ENCODE results near the gene GPAT2.
"Not testable (repeated sequence)": the region's sequence is repeated elsewhere in the genome, so short reads cannot be mapped to it uniquely, and the experiment has no call there.

The GPAT2 gene, protein sequence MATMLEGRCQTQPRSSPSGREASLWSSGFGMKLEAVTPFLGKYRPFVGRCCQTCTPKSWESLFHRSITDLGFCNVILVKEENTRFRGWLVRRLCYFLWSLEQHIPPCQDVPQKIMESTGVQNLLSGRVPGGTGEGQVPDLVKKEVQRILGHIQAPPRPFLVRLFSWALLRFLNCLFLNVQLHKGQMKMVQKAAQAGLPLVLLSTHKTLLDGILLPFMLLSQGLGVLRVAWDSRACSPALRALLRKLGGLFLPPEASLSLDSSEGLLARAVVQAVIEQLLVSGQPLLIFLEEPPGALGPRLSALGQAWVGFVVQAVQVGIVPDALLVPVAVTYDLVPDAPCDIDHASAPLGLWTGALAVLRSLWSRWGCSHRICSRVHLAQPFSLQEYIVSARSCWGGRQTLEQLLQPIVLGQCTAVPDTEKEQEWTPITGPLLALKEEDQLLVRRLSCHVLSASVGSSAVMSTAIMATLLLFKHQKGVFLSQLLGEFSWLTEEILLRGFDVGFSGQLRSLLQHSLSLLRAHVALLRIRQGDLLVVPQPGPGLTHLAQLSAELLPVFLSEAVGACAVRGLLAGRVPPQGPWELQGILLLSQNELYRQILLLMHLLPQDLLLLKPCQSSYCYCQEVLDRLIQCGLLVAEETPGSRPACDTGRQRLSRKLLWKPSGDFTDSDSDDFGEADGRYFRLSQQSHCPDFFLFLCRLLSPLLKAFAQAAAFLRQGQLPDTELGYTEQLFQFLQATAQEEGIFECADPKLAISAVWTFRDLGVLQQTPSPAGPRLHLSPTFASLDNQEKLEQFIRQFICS

DNA sequence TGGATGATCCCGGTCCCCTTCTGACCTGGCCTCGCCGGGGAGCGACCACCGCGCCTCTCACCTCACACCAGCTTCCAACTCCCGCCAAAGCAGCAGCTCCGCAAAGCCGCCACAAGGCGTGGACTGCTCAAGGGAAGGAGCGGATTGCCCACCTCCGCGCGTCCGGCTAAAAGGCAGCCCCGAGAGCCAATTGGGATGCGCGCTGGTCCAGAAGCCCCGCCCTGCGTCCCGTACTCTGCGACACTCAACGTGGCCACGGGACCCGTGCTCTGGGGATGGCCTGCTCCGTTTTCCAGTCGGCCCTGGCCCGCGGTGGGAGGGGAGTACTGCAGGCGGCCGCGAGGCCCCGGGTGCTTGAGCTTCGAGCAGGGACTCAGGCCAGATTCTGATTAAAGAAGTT lies at the start of gene GPAT2:
GPAT2 (minus strand) TSS at position 125 of the 400 bp plus-strand sequence. CDS start 2,557 bp downstream, outside the sequence.
- FAIRE-seq: not testable (repeated sequence)

DNA sequence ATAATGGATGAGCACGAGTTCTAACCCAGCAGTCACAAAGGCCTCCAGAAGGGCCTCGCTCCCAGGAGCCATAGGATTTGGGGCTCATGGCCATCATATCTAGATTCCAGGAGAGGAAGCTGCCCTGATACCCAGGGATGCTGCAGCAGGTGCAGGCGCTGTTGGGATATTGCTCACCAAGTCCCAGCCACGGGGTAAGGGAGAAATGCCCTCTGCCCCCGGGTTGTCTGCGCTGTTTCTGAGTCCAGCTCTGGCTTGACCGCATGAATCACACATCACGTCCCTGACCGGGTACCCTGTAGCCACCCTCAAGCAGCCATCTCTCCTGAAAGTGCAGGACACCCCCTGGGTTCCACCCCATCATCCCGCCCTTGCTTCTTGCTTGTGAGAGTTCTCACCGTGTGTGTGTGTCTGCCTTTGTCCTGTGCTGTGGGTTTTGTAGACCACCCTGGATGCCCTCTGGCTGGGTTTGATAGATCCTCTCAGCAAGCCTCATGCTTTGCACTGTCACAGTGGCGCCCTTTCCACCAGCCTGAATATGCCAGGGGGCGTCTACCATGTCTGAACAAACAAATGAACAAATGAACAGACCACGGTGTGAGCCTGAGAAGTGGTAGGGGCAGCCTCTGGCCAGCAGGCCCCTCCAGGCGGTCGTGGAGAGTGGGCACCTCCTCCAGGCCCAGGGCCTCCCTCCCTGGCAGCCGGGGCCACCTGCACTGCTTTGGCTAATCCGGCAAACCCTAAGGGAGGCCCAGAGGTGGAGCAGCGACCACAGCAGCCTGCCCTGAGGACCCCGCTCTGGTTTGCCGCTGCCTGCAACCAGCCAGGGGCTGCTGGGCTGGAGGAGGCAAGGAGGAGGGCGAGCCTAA lies 49.5 kb upstream of the GPAT2 start:
- no peak for FAIRE-seq

DNA sequence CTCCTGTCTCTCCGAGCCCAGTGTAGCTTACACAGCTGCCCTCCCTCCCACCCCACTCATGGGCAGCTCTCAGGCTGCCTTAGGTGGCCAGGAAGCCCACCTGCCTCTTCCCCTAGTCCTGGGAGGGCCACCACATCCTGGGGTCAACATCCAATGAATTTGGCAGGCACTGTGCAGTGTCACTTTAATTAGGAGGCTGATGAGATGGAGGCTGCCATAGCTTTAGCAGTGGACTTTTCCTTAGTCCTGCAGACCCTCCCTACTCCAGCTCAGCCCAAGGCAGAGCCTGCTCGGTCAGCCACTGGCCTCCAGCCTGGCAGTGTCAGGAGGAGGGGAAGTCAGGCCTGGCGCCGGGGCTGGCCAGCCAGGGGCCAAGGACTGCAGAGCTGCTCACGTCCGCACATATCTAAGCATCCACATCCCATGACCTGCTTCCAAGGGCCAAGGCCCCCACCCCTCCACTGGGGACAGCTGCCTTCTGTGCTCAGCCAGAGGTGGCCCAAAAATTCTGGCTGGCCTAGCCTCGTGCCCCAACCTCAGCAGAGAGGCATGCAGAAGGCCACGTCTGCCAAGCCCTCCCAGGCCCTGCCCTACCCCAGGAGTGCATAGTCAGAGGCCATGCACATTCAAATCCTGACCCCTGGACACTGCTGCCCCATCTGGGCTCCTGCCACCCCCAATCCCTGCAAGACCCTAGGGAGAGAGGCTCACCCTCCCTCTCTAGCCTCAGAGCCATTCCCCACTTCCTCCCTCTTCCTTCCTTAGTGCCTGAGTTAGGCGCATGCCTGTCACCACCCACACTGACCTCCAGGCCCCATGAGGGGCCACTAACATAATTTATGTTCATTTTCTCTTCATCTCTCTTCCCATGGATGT lies 48.6 kb upstream of the GPAT2 start:
- FAIRE-seq: no peak

DNA sequence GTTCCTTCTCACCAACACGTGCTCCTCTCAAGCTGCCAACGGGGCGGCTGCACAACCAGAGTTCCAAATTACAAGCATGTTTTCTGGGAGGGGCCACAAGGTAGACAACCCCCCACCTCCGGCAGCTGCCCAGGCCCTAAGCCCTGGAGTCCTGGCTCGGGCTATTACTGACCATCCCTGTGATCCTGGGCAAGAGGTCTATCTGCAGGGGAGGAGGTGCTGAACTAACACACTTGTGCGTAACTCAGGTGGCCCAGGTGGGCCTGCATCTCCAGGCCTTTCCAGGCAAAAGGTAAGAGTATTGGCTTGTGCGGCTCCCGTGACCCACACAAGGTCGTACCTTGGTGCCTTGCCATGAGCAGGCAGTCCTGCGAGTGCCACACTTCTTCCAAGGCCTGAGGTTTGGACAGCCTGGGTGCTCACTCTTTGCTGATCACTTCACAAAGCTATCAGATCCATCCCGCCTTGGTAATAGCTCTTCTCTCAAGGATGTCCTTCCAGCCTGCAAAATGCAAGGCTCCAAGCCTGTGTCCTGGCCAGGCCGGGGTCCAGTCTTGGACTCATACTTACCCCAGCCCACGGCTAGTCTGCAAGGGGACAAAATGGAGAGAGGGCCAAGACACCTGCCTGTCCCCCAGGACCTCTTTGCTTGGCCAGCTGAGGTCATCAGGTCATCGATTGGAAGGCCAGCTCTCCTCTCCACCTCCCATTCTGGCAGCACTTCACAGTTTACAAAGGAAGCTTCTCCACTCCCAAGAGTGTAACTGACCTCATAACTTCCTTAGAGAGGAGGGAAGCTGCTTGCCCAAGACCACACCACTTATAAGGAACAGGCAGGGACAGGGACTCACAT lies 47.7 kb upstream of the GPAT2 start:
- FAIRE-seq: no peak

DNA sequence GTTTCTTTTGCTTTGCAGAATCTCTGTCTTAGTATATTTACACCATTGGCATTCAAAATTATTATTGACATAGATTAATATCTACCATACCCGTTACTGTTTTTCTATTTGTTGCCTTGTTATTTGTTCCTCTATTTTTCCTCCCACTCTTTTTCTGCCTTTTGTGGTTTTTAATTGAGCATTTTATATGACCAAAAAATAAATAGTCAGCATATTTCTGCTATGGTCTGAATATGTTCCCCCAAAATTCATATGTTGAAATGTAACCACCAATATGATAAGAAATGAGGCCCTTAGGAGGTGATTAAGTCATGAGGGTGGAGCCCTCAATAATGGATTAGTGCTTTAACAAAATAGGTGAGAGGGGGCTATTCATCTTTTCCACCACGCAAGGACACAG lies 46.3 kb upstream of the GPAT2 start:
- FAIRE-seq: no peak

DNA sequence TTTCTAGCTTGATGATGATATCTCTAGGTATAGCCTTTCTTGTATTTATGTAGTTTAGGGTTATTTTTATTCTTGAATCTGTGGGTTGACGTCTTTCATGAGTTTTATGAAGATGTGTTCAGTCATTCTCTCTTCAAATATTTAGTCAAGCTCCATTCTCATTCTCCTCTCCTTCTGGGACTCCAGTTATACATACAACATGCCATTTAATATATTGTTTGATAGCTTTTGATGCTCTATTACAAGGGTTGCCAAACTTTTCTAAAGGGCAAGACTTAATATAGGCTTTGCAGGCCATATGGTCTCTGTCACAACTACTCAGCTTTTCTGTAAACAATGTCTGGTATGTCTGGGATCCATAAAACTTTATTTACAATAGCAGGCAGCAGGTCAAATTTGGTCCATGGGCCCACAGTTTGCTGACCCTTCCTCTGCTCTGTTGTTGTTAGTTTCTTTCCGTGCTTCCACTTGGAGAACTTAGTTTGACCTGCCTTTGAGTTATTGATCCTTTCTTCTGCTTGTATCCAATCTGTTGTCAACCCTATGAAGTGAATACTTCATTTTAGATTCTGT lies 40.6 kb upstream of the GPAT2 start:
- no peak for FAIRE-seq

DNA sequence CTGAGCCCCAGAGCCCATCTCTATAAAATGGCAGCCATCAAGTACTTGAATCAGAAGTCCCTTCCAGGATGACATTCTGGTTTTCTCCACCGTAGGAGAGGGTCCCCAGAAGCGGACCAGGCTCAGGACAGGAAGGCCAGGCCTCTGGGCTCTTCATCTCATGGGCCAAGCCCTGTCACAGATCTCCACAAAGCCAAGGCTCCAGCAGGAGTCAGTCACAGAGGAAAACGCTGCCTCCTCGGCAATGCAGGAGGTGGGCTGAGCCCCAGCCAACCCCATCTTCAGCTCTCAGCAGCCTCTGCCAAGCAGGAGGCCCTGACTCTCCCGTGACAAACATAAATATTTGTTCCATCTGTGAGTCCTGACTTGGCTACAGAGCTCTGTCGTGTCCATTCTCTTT lies 39.4 kb upstream of the GPAT2 start:
- FAIRE-seq: no peak

DNA sequence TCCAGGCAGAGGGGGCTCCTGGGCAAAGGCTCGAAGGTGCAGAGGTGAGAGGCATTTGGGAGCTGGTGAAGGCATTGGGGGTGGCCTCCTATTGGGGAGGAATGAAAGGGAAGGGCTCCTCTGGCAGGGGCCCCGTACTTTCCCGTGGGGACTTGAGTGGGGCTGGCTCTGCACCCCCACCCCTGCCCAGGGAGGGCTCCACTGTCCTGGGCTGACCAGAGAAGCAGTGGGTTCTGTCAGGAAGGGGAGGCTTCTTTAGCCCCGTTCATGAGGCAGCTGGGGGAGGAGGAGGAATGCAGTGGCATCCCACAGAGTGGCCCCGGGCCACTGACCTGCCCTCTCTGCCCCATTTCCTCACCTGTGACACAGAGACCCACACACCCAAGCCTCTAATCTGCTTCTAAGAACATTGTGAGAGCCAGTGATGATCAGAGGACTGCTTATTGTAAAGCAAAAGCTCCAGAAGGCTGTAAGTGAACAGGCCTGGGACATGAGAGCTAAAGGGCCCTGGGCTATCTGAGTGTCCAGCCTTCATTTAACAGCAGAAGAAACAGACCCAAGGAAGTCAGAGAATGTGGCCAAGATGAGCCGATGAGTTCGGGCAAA lies 38.6 kb upstream of the GPAT2 start:
- FAIRE-seq: no peak

DNA sequence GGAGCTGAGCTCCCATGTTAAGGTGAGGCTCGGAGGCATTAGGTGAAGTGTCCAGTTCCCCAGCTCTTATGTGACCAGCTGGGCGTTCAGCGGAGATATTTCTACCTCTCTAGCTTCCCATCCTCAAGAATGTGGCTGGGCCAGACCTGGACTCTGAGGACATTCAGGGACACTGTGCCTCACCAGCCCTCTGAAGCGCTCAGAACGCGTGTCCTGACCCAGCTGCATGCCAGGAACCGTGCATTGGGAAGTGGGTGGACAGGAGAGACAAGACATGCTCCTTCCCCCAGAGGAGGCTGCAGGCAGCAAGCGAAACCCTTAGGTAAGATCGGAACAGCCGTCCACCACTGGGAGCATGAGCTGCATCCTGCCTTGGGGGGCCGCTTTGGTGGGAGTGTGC lies 38.0 kb upstream of the GPAT2 start:
- FAIRE-seq: no peak

DNA sequence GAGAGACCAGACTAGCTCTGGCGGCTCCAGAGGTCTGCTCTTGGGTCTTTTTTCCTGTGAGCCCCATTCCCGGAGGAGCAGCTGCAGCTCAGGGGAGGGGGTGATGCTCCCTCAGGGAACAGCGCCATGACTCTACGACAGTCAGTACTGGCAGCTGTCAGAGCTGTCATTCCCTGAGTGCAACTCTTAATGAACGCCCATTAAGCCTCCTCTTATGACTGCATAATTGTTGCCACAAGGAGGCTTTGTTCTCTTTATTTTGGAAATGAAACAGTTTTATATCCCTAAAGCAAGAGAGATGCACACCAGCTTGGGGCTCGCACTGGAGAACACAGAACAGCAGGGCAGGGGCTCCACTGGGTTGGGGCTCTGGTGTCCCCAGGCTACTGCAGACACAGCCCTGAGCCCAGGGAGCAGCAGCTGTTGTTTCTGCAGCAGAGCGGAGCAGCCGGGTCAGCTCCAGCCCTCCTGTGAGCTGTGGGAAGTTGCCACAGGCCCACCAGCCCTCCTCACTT lies 37.3 kb upstream of the GPAT2 start:
- not testable (repeated sequence) for FAIRE-seq

DNA sequence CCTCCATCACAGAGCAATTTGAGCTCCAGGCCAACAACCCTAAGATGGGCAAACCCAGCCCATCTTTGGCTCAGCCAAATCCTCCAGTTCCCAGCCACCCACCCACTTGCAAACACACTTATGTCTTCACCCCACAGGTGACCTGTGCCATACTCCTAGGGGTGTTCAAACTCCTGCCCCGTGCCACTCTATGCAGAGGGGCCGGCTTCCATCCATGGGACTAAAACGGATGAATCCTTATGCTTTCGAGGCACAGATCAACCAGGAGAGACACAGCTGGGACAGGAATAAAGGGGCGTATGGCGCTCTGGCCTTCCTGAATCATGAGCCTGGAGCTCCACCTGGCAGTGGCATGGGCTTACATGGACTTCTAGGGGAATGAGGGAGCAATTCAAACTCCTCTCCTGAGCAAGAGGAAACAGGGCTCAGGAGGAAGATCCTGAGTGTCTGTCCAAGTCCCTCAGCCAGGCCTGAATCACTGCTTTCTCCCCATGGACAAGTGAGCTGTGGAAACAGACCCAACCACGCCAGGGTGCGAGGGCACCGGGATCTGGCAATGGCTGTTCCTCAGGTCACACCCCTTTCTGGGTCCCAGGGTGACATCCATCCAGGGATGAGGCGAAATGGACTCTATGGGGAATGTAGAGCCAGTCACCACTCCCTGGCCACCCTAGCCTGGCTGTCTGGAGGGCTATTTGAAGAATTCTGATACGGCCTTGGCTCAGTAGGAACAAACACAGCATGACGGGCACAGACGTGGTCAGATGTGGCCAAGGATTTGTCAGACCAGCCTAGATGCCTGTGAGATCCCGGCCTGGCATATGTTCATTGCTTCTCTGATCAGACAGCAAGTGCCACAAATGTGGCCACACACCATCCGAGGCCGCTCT lies 36.6 kb upstream of the GPAT2 start:
- FAIRE-seq: not testable (repeated sequence)

DNA sequence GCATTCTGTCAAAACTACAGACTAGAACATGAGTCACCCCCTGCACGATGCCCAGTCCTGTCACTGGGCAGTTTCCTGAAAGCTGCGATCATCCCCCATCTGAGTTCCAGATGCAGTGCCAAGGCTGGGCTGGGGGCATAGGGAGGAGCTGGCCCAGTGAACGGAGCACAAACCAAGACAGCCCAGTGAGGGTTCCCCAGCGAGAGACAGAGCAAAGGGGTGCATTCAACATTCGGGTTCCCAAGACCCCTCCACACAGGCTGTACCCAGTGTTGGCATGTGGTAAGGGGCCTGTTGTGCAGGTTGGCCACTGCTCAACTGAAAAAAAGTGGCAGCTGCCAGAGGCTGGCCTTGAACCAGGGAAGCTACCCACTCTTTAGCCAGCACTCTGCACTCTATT lies 35.6 kb upstream of the GPAT2 start:
- FAIRE-seq: not testable (repeated sequence)

DNA sequence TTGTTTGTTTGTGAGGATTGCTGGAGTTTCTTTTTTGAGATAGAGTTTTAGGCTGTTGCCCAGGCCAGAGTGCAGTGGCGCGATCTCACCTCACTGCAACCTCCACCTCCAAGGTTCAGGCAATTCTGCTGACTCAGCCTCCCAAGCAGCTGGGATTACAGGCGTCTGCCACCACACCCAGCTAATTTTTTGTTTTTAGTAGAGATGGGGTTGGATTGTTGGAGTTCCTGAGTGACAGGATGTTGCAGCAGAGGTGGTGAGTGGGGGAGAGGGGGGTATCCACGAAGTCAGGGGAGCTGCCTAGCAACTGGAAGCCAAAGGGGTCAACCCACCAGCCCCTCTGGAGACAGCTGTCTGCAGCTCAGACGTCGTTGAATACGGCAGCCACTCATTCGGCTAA lies 35.2 kb upstream of the GPAT2 start:
- not testable (repeated sequence) for FAIRE-seq

DNA sequence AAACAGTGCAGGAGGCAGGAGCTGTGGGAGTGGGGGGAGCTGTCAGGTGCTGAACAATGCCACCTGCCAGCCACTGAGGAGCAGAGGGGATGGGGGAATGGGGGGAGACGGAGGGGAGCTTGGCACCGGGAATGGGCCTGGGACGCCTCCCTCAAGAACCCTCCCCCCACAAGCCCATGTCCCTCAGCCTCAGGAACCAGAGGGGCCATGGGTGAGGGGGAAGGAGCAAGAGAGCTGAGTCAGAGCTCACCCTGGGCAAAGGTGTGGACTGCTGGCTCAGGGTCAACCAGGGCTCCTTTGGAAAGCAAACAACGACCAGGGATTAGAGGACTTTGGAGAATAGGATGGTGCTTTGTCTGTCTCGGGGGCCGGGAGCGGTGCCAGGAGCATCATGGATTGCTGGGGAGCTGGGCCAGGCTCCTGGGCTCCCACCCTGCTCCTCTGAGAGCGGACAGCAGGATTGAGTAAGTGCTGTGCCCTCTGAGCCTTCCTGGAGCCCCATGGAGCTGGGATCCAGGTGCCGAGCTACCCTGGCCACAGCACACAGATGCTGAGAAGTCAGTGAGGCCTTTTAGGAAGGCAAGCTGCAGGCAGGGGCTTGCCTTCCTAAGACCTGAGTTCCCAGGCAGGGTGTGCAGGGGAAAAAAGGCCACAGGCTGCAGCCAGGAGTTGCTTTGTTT lies 33.3 kb upstream of the GPAT2 start:
- not testable (repeated sequence) for FAIRE-seq

DNA sequence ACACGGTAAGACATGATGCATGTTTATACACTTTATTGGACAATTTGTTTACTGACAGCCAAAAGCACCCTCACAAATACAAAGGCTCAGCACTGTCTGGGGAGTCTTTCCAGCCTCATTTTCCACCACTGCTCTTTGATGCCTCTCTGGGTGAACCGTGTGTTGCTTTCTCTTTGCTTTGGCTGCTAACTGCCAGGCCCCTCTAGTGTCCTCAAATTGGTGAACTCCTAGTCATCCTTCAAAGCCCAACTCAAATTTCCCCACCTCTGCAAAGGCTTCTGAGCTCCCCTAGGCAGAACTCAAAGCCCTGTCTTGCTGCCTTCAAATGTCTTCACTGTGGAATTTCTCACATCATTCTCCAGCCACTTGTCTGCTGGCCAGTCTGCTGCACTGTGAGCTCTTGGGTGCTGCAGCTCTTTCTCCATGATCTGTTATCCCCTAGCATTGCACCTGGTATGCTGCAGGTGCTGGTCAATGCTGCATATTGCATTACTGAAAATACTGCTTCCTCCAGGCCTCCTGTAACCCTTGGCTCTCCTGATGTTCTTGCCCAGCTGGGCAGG lies 32.5 kb upstream of the GPAT2 start:
- not testable (repeated sequence) for FAIRE-seq

DNA sequence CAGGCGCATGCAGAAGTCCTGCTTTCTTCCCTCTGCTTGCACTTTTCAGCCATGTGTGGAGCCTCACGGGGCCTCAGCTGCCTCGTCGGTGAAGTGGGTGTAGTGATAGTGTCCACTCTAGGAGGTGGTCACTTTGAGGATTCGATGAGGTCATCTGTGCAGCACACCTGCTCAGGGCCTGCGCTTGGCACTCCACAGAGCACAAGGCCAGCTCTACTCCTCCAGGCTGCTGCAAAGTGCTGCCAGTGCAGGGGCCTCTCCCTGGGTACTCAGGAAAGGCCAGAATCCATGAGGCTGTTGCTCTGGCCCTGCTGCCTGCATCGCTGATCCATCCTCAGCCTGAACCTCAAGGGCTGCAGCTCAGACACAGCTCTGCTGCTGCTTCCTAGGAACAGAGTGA lies 31.8 kb upstream of the GPAT2 start:
- not testable (repeated sequence) for FAIRE-seq

DNA sequence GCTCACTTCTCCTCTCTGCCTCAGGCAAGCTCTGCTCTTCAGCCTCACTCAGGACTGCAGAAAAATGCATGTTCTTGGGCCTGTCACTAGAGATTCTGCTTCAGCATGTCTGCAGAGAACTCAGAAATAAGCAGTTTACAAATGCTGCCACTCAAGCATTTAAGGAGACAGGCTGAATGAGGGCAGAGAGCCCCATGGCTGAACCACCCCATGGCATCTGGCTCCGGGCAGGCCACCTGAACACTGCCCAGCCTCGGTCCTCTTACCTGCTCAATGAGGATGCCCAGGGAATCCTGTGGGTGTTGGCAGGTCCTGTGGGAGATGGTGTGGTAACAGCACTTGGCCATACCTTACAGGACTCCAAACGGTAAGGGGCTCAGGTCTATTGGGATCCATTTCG lies 31.2 kb upstream of the GPAT2 start:
- FAIRE-seq: not testable (repeated sequence)

DNA sequence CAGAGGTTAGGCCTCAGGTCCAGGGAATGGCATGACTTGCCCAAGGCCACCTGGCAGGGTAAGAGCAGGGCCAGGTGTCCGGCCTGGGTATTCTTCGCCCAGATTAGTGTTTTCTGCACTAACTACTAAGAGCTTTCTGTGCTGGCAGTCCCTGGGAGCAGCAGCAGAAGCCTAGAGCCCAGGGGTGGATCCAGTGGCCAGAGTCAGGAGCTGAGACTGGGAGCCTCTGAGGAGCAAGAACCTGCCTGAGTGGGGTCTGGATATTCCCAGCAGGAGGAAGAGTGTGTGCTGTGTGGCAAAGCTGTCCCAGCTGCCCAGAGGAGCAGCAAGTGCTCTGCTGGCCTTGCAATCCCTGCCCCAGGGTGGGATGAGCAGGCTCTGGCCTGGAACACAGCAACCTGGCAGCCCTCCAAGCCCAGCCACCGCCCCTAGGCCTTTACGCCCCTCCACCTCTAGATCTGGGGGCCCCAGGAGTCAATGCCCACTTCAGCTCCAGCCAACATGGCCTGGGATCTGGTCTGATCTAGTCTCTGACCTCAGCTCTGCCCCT lies 30.7 kb upstream of the GPAT2 start:
- FAIRE-seq: no peak

All from islet of Langerhans (tissue), 1 donor.